ENCODE data around the gene ERV3-1.
A peak's percentile ranks its signal among the peaks of the same experiment; 100 is the strongest.
"Not testable (repeated sequence)": the region's sequence is repeated elsewhere in the genome, so short reads cannot be mapped to it uniquely, and the experiment has no call there.

ERV3-1 gene, protein sequence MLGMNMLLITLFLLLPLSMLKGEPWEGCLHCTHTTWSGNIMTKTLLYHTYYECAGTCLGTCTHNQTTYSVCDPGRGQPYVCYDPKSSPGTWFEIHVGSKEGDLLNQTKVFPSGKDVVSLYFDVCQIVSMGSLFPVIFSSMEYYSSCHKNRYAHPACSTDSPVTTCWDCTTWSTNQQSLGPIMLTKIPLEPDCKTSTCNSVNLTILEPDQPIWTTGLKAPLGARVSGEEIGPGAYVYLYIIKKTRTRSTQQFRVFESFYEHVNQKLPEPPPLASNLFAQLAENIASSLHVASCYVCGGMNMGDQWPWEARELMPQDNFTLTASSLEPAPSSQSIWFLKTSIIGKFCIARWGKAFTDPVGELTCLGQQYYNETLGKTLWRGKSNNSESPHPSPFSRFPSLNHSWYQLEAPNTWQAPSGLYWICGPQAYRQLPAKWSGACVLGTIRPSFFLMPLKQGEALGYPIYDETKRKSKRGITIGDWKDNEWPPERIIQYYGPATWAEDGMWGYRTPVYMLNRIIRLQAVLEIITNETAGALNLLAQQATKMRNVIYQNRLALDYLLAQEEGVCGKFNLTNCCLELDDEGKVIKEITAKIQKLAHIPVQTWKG

GRCh38 chr7:65006094-65006992 lies at the start of gene ERV3-1:
Gene ERV3-1 (minus strand): TSS chr7:65006687. CDS start chr7:64993026, 13,661 bp downstream.
- DNase-seq (ENCODE audit: low spot score) = peak; percentile 96

DNA sequence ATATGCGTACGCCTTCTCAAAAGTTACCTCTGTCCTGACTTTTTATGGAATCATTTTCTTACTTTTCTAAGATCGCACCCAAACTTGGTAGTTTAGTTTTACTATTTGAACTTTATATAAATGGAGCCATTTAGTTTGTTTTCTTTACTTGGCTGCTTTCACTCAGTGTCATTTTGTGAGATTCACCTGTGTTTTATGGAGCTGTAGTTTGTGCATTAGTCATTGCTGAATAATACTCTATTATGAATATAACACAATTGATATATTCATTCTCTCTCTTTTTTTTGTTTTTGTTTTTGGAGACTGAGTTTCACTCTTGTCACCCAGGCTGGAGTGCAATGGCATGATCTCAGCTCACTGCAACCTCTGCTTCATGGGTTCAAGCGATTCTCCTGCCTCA lies 49.3 kb upstream of the ERV3-1 start:
- DNase-seq (ENCODE audit: low spot score) = not testable (repeated sequence)

DNA sequence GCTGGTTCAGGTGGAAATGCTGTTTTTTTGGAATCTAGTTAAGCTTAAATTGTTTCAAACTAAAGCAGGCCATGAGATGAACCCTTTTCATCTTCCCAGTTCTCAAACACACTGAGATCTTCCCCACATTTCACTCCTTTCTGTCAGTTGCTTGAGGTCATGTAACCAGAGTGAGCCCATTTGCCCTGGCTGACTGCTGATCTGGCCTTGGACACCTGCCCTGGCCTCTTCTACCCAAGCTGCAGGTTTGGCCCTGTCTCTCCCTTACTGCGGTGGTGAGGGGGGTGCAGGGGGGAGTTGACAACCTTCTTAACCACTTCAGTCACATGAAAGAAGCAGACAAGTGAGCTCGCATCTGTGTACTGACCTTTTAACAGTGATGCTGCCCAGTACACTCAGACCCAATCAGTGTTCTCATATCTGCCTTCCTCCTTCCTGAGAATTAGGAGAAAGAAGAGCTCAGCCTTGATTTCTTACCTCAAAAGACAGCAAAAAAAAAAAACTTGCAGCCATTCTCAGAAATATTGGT lies 48.0 kb upstream of the ERV3-1 start:
- DNase-seq (ENCODE audit: low spot score) = not testable (repeated sequence)

DNA sequence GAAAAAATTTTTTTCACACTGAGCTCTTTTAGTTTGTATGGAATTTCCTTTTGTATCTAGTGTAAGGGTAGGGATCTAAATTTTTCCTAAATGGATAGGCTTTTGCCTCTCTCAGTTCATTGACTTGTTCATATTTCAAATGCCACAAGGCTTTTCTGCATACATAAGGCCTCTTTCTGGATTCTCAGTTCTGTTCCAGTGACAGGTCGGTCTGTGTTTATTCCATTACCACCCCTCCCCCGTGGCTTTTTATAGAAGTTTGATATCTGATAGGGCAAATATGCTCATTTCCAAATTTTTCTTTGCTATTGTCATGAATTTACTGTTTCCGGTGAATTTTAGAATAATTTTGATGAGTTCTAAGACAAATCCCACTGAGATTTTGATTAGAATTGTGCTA lies 45.2 kb upstream of the ERV3-1 start:
- DNase-seq (ENCODE audit: low spot score) = not testable (repeated sequence)

- not testable (repeated sequence) for DNase-seq (ENCODE audit: low spot score)
Measured at GRCh38 chr7:65051139-65051538, 44.7 kb upstream of the ERV3-1 start.

GRCh38 chr7:65046329-65046728 lies 39.8 kb upstream of the ERV3-1 start:
- DNase-seq (ENCODE audit: low spot score) = not testable (repeated sequence)

GRCh38 chr7:65045589-65045988 lies 39.1 kb upstream of the ERV3-1 start:
- not testable (repeated sequence) for DNase-seq (ENCODE audit: low spot score)

GRCh38 chr7:65038767-65039166 lies 32.3 kb upstream of the ERV3-1 start:
- peak; percentile 23 for DNase-seq (ENCODE audit: low spot score)

GRCh38 chr7:65037740-65038688 lies 31.5 kb upstream of the ERV3-1 start:
- DNase-seq (ENCODE audit: low spot score) = peak; percentile 93

DNA sequence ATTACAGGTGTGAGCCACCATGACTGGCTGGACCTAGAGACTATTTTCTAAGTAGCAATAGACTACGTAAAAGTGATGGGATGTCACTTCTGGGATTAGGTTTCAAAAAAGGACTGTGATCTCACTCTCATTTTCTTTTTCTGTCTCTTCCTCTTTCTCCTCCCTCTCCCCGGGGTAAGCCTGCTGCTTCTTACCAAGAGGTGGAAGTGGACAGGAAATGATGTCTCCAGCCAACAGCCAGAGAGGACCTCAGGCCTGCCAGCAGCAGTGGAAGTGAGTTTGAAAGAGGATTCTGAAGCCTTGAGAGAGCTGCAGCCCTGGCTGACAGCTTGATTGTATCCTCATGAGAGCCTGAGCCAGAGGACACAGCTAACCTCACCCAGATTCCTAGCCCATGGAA lies 30.0 kb upstream of the ERV3-1 start:
- DNase-seq (ENCODE audit: low spot score) = not testable (repeated sequence)

GRCh38 chr7:65035469-65035868 lies 29.0 kb upstream of the ERV3-1 start:
- DNase-seq (ENCODE audit: low spot score) = not testable (repeated sequence)

DNA sequence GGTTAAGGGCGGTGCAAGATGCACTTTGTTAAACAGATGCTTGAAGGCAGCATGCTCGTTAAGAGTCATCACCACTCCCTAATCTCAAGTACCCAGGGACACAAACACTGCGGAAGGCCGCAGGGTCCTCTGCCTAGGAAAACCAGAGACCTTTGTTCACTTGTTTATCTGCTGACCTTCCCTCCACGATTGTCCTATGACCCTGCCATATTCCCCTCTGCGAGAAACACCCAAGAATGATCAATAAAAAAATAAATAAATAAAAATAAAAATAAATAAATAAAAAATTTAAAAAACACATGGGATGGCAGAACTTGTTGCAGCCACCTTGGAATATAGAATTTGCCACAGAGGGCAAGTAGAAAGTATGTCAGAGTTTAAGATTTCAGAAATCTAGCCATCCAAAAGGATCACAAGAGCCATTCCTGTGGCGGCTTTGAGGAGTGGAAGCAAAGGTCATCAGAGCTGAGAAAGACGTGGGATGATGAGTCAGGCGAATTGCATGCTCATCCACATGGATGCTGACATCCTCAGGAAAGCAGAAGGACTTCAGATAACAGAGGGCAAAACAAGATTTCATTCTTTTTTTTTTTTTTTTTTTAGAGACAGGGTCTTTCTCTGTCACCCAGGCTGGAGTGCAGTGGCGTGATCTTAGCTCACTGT lies 27.8 kb upstream of the ERV3-1 start:
- not testable (repeated sequence) for DNase-seq (ENCODE audit: low spot score)

DNA sequence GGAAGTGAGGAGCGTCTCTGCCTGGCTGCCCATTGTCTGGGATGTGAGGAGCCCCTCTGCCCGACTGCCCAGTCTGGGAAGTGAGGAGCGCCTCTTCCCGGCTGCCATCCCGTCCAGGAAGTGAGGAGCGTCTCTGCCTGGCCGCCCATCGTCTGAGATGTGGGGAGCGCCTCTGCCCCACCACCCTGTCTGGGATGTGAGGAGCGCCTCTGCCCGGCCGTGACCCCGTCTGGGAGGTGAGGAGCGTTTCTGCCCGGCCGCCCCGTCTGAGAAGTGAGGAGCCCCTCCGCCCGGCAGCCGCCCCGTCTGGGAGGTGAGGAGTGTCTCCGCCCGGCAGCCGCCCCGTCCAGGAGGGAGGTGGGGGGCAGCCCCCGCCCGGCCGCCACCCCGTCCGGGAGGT lies 26.9 kb upstream of the ERV3-1 start:
- not testable (repeated sequence) for DNase-seq (ENCODE audit: low spot score)

DNA sequence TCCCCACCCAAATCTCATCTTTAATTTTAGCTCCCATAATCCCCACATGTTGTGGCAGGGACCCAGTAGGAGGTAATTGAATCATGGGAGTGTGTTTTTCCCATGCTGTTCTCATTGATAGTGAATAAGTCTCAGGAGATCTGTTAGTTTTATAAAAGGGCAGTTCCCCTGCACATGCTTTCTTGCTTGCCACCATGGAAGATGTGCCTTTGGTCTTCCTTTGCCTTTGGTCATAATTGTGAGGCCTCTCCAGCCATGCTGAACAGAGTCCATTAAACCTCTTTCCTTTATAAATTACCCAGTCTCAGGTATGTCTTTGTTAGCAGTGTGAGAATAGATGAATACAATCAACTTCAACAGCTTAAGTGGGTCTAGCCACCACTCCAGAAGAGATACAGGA lies 18.5 kb upstream of the ERV3-1 start:
- DNase-seq (ENCODE audit: low spot score) = not testable (repeated sequence)

GRCh38 chr7:65020978-65021377 lies 14.5 kb upstream of the ERV3-1 start:
- not testable (repeated sequence) for DNase-seq (ENCODE audit: low spot score)

DNA sequence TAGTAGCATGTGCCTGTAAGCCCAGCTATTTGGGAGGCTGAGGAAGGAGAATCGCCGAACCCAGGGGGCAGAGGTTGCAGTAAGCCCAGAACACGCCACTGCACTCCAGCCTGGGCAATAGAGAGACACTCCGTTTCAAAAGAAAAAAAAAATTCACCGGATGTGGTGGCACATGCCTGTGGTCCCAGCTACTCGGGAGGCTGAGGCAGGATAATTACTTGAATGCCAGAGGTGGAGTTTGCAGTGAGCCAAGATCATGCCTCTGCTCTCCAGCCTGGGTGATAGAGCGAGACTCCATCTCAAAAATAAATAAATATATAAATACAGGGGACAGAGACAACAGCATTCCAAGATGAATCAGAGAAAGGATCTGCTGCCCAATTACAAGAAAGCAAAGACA lies 3.4 kb upstream of the ERV3-1 start:
- DNase-seq (ENCODE audit: low spot score) = not testable (repeated sequence)

DNA sequence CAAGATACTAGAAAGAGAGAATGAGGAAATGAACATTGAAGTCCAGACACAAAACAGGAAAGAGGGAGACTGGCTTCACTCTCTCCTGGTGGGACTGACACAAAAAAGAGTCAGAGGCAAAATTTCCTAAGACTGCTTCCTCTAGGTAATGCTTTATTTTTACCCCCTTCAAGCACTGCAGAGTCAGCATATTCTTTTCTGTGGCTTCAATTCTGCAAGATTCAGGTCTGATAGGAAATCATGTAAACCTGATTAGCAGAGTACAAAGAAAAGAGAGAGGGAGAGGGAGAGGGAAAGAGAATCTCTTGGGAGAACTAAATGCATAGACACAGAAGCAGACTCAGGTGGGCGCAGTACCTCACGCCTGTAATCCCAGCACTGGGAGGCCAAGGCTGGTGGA lies 2.9 kb upstream of the ERV3-1 start:
- DNase-seq (ENCODE audit: low spot score) = not testable (repeated sequence)

GRCh38 chr7:65007036-65007435 lies 549 bp upstream of the ERV3-1 start:
- DNase-seq (ENCODE audit: low spot score) = not testable (repeated sequence)

GRCh38 chr7:65004575-65004974 lies 1.9 kb downstream of the ERV3-1 start:
- DNase-seq (ENCODE audit: low spot score) = no peak

DNA sequence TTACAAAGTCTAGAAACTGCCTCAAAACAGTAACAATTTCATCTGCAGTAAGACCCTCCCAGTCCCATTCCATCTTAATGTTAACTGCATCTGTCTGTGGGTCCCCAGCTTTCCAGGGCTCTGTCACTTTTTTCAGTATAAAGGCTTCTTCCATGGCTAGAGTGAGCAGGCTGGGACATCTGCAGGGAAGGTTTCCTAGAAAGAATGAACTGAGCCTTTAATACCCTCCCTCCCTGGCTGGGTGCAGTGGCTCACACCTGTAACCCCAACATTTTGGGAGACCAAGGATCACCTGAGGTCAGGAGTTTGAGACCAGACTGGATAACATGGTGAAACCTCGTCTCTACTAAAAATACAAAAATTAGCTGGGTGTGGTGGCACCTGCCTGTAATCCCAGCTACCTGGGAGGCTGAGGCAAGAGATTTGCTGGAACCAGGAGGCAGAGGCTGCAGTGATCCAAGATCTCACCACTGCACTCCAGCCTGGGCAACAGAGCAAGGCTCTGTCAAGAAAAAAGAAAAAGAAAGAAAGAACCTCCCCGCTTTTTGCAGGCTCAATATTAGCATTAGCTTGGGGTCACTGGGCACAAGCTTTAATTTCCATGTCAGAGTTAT lies 3.4 kb downstream of the ERV3-1 start:
- DNase-seq (ENCODE audit: low spot score) = no peak
